GM21526 (cell line): Measurements from ENCODE around the gene NFXL1.

ENCODE experiments used
- ATAC-seq: cut with Tn5 transposase; IDR thresholded peaks from one replicate; pipeline ENCODE4 v1.9.1; 2021; ENCODE audit warnings: moderate library complexity; ENCODE audit not compliant: unreplicated experiment, low FRiP score

Gene NFXL1

GRCh38 chr4:47899639-47900038 lies 14.7 kb downstream of the NFXL1 start:
- ATAC-seq = no peak

- ATAC-seq = no peak
Measured at GRCh38 chr4:47891928-47892327, 22.5 kb downstream of the NFXL1 start.

GRCh38 chr4:47882228-47882627 lies 32.2 kb downstream of the NFXL1 start:
- no peak for ATAC-seq

- no peak for ATAC-seq
Measured at GRCh38 chr4:47879458-47879857, 34.9 kb downstream of the NFXL1 start.

GRCh38 chr4:47876784-47877546 lies 37.4 kb downstream of the NFXL1 start:
- no peak for ATAC-seq

- ATAC-seq = no peak
Measured at GRCh38 chr4:47876310-47876709, 38.1 kb downstream of the NFXL1 start.

GRCh38 chr4:47873877-47874541 lies 40.4 kb downstream of the NFXL1 start:
- ATAC-seq = no peak

- no peak for ATAC-seq
Measured at GRCh38 chr4:47863486-47863885, 50.9 kb downstream of the NFXL1 start.

- no peak for ATAC-seq
Measured at GRCh38 chr4:47862297-47862696, 52.1 kb downstream of the NFXL1 start.

GRCh38 chr4:47860305-47860704 lies 54.1 kb downstream of the NFXL1 start:
- no peak for ATAC-seq

- ATAC-seq = no peak
Measured at GRCh38 chr4:47858006-47858405, 56.4 kb downstream of the NFXL1 start.

GRCh38 chr4:47856713-47857112 lies 57.7 kb downstream of the NFXL1 start:
- no peak for ATAC-seq

GRCh38 chr4:47855350-47855749 lies 59.0 kb downstream of the NFXL1 start:
- ATAC-seq = no peak

- no peak for ATAC-seq
Measured at GRCh38 chr4:47852136-47852535, 62.2 kb downstream of the NFXL1 start.

GRCh38 chr4:47849466-47849865 lies 64.9 kb downstream of the NFXL1 start:
- ATAC-seq = no peak

- no peak for ATAC-seq
Measured at GRCh38 chr4:47848041-47848440, 66.3 kb downstream of the NFXL1 start.

- no peak for ATAC-seq
Measured at GRCh38 chr4:47842985-47843384, 71.4 kb downstream of the NFXL1 start.

GRCh38 chr4:47840291-47840690 lies 74.1 kb downstream of the NFXL1 start:
- ATAC-seq = no peak

- ATAC-seq = peak; percentile 66
Measured at GRCh38 chr4:47839259-47839658, 75.1 kb downstream of the NFXL1 start.

GRCh38 chr4:47838445-47838844 lies 75.9 kb downstream of the NFXL1 start:
- ATAC-seq = no peak

GRCh38 chr4:47837908-47838294 lies 76.5 kb downstream of the NFXL1 start, which contains the start of gene CORIN:
Gene CORIN, minus strand, starts transcription at chr4:47838067. Its CDS starts 118 bp downstream, at chr4:47837949.
- ATAC-seq = no peak
